Head of caudate nucleus (tissue), 42 donors: ENCODE measurements around the gene TOR4A.
"Not testable (repeated sequence)": the region's sequence is repeated elsewhere in the genome, so short reads cannot be mapped to it uniquely, and the experiment has no call there.

ENCODE experiments used
- DNase-seq, 42 donors: peaks; one replicate each; pipeline versions ENCODE4 v3.0.0 to v3.0.0-alpha.2; 2020 to 2021; ENCODE audit warnings: mixed read lengths in 7 of 42
- intact Hi-C: fragments of 100-400 bp; cut with DNase I; formaldehyde crosslinking; loops from one replicate; pipeline ENCODE4 v1.15.0; 2022

The TOR4A gene

GRCh38 chr9:137250329-137251193 is 27.0 kb upstream of the TOR4A start:
- DNase-seq = no peak
- intact Hi-C loops = no loop called here

- intact Hi-C loops = no loop called here
- DNase-seq = no peak
These were observed 26.4 kb upstream of the TOR4A start, which contains the start of gene STPG3 for GRCh38 chr9:137251194-137251461. Gene STPG3 (plus strand): TSS chr9:137251286. CDS start chr9:137251287, 1 bp downstream.

- DNase-seq = no peak
- intact Hi-C loops = no loop called here
These were observed 25.8 kb upstream of the TOR4A start for GRCh38 chr9:137251490-137252268.

DNA sequence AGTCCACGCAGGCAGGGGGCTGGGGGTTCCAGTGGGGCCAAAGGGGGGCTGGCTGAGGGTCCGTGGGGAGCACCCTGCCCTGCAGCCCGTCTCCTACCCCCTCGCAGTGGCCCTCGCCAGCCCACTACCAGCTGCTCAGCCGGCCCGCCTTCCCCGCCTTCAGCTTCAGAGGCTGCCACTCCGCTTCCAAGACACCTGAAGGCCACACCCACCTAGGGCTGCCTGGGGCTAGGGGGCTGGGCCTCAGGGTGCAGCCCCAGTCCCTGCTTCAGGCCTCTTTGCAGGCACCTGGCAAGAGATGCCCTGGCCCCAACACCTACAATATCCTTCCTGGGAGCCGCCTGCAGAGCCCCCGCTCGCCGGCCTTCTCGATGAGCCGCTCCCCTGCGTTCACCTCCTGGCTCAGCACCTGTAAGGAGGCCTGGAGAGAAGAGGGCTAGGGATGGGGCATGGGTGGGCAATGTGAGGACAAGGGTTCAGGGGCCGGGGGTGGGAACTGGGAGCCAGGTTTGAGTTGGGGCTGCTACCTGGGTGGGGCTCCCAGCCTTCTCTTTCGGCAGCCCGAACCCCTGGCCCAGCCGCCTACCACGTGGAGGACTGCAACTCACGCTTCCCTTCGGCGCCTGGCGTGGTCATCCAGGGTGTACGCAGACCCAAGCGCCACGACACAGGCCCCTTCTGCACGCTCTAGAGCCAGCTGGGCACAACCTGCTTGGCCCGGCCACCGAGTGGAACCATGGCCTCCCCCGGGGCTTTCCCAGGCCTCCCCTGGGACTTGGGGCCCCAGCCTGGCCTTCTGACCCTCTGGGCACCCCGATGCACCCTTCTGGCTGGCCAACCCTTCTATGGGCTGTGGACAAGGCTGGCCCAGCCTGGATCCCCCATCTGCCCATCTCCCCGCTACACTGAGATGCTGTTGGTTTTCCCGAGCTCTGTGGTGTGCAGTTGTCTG is 24.7 kb upstream of the TOR4A start:
- intact Hi-C loops = no loop called here
- no peak for DNase-seq

GRCh38 chr9:137253717-137254623 is 23.6 kb upstream of the TOR4A start:
- DNase-seq = peak in 2 of 42 donors; percentile 5 to 17

GRCh38 chr9:137254624-137255447 is 22.7 kb upstream of the TOR4A start, which contains the start of gene NELFB:
Gene NELFB (plus strand): TSS chr9:137255327.
- intact Hi-C loops = loop anchor here (2.0 kb wide), 1 partner anchor 14 kb away; the partner anchor contains the start of gene TUBB4B
- DNase-seq = peak; percentile 74 to 99 (median 96)

More at GRCh38 chr9:137253717-137254623, 23.6 kb upstream of the TOR4A start:
- intact Hi-C loops = loop anchor here (2.0 kb wide), 1 partner anchor 13 kb away; the partner anchor contains the start of gene TUBB4B

DNA sequence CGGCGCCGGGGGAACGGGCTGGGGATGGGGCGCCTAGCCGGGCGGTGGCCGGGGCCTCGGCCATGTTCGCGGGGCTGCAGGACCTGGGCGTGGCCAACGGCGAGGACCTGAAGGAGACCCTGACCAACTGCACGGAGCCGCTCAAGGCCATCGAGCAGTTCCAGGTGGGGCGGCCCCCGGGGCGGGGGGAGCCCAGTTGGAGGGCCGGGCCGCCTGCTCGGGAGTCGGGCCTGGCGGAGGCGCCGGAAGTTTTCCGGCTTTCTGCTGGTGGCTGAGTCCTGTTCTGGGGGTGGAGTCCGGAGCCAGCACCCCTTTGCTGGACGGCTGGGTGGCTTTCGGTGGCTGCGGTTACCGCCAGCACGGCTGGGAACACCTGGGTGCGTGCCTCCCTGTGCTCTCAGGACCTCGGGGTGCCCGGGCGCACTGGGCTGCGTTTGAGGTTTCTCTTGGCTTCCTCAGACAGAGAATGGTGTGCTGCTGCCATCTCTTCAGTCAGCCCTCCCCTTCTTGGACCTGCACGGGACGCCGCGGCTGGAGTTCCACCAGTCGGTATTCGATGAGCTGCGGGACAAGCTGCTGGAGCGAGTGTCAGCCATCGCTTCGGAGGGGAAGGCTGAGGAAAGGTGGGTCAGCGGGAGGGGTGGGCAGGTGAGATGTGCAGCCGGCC is 21.9 kb upstream of the TOR4A start:
- DNase-seq = peak in 2 of 42 donors; percentile 20 to 37
- intact Hi-C loops = loop anchor here (2.0 kb wide), 1 partner anchor 15 kb away; the partner anchor contains the start of gene TUBB4B

DNA sequence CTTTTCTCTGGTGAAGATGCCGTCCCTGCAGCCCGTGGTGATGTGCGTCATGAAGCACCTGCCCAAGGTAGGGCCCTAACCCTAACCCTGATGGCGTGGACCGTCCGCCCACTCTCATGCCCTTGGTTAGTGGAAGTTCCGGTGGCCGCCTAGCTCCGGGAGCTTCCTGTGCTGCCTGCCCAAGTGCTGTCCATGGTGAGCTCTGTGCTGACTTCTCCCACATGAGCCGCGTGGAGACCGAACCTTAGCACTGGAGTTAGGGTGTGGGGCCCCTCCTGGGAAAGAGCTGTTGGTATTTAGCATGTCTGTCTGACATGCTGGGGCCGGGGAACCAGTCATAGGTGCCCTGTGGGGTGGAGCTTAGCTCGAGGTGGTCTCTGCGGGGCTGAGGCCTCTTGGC is 21.2 kb upstream of the TOR4A start:
- no peak for DNase-seq
- intact Hi-C loops = no loop called here

- DNase-seq = no peak
- intact Hi-C loops = no loop called here
These were observed 20.7 kb upstream of the TOR4A start for GRCh38 chr9:137256856-137257255.

GRCh38 chr9:137262173-137262908 is 15.2 kb upstream of the TOR4A start:
- intact Hi-C loops = not testable (repeated sequence)

DNA sequence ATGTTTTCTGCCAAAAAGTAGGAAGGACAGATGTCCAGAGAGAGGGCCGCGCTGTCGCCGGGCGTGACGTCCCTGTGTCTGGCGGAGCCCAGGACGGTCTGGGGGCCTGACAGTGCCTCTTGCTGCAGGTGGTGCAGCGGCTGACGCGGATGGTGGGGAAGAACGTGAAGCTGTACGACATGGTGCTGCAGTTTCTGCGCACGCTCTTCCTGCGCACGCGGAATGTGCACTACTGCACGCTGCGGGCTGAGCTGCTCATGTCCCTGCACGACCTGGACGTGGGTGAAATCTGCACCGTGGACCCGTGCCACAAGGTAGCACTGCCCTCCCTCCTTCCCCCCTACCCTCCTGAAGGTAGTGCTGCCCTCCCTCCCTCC is 14.6 kb upstream of the TOR4A start:
- intact Hi-C loops = no loop called here
- no peak for DNase-seq

More at GRCh38 chr9:137262173-137262908, 15.2 kb upstream of the TOR4A start:
- DNase-seq = peak in 13 of 42 donors; percentile 30 to 66 (median 45)

DNA sequence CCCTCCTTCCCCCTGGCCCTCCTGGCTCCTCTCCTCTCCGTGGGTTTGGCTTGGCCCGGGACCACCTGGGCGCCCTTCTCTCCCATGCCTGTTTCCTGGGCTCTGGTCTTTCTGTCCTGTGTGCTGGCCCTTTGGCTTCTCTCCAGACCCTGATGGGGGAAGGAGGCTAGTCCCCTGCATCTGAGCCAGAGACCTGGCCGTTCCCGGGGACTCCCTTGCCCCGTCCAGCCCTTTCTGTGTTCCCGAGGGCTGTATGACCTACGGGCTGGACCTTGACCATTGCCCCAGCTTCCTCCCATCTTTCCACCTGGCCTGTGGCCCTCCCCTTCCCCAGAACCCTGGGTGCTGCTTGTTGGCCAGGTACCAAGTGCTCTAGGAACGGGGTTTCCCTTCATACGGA is 14.0 kb upstream of the TOR4A start:
- no peak for DNase-seq
- intact Hi-C loops = no loop called here

GRCh38 chr9:137264067-137264466 is 13.5 kb upstream of the TOR4A start:
- intact Hi-C loops = no loop called here
- DNase-seq = no peak

- no peak for DNase-seq
- intact Hi-C loops = no loop called here
These were observed 11.9 kb upstream of the TOR4A start for GRCh38 chr9:137265496-137266161.

GRCh38 chr9:137266162-137266527 is 11.4 kb upstream of the TOR4A start:
- DNase-seq = no peak
- intact Hi-C loops = no loop called here
